ENCODE results near the gene RPS27.
"Not testable (repeated sequence)": the region's sequence is repeated elsewhere in the genome, so short reads cannot be mapped to it uniquely, and the experiment has no call there.

GRCh38 chr1:154033697-154034096, 43.1 kb downstream of the RPS27 start:
- not testable (repeated sequence) for TF ChIP-seq CTCF, POLR2A (IDR thresholded peaks at IDR 0.05)
